T47D (cell line): ENCODE data around the gene NAALADL1.

Experiments
- DNase-seq, 2 experiments: peaks; one replicate each; pipeline versions ENCODE4 v3.0.0 to v3.0.0-alpha.2; 2011 to 2012; ENCODE audit warnings: low read depth in 1 of 2, low spot score in 1 of 2
- JUND ChIP-seq: IDR thresholded peaks from 2 replicates; pipeline ENCODE4 v1.6.1; 2012; ENCODE audit warnings: low read depth
- in situ Hi-C: cut with HindIII; loops from 2 replicates; pipeline ENCODE4 v1.10.0; 2016; ENCODE audit warnings: low sequenced_read_pairs, low pct_unique_long_range_greater_than_20kb

Gene NAALADL1

DNA sequence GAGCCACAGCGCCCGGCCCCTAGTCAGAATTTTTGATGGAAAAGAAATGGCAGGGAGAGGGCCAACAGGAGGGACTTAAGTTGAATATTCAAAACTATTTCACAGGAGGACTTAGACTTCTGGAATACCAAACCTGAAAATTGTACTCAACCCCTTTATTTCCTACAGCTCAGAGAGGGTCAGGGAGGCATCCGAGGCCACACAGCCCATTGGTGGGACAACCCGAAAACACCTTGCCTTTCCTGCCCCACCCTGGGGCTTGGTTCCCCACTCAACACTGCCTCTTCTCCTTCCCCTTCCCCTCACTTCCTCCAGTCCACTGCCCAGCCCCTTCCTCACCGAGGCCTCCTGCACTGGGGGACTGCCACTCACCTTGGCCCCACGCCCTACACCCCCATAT is 1.4 kb downstream of the NAALADL1 start:
- no peak for DNase-seq
- in situ Hi-C loops = no loop called here
- no peak for TF ChIP-seq JUND

DNA sequence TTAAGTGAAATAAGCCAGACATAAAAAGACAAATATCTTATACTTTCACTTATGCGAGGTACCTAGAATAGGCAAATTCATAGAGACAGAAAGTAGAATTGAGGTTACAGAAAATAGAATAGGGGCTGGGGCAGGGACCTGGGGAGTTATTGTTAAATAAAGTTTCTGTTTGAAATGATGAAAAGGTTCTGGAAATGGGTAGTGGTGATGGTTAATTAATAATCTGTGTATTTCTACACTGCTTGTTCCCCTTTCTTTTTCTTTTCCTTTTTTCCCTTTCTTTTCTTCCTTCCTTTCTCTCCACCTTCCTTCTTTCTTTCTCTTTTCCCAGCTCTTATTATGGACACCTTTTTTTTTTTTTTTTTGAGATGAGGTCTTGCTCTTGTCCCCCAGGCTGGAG is 2.8 kb downstream of the NAALADL1 start:
- in situ Hi-C loops = no loop called here
- no peak for TF ChIP-seq JUND
- DNase-seq = no peak

DNA sequence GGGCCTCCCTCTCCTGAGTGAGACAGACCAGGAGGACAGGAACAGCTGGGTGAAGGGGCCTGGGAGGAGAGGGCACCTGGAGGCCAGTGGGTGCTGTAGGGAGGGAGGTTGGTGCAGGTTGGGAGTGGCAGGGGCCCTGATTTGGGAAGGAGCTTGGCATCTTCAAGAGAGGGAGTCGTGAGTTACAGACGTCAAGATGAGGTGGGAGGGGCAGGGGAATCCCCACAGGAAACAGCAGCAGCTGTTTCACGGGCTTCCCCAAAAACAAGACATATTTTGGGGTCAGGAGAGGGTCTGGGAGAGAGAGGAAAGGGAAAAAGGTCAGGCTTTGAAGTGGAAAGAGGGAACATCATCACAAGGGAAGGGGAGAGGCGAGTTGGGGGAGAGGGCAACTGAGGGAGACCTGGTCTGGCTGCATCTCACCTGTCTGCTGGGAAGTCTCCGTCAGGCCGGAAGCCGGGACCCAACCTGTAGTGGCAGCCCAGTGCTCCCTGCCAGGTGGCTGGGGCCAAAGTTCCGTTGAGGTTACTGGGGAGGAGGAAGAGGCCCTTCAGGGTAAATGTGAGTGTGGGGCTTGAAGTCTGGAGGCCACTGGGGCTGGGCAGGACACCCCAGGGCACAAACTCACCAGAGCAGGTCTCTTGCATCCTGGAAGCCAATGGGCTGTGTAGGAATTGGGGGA is 4.4 kb downstream of the NAALADL1 start:
- in situ Hi-C loops = no loop called here
- no peak for TF ChIP-seq JUND
- no peak for DNase-seq

DNA sequence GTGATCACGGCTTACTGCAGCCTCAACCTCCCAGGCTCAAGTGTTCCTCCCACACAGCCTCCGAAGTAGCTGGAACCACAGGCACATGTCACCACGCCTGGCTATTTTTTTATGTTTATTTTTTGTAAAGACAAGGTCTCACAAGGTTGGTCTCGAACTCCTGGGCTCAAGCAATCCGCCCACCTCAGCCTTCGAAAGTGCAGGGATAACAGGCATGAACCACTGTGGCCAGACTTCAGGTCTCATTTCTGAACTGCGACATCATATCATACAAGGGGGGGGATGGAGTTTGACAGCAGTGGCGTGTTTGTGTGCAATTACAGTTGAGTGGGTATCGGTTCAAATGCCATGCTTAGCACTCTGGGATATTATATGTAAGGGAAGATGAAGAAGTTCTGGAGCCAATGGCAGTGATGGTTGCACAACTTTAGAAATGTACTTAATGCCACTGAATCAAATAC is 6.9 kb downstream of the NAALADL1 start:
- in situ Hi-C loops = no loop called here
- no peak for DNase-seq
- TF ChIP-seq JUND = no peak

- in situ Hi-C loops = no loop called here
- DNase-seq = no peak
- no peak for TF ChIP-seq JUND
Measured at GRCh38 chr11:65047581-65048422, 10.6 kb downstream of the NAALADL1 start.

GRCh38 chr11:65045728-65046127 is 12.6 kb downstream of the NAALADL1 start:
- DNase-seq = no peak
- TF ChIP-seq JUND = no peak
- in situ Hi-C loops = no loop called here

GRCh38 chr11:65045061-65045460 is 13.3 kb downstream of the NAALADL1 start:
- no peak for DNase-seq
- in situ Hi-C loops = no loop called here
- no peak for TF ChIP-seq JUND

GRCh38 chr11:65043881-65044501 is 14.4 kb downstream of the NAALADL1 start:
- in situ Hi-C loops = no loop called here
- peak in 1 of 2 experiments; percentile 48 for DNase-seq

GRCh38 chr11:65042891-65043290 is 15.5 kb downstream of the NAALADL1 start:
- in situ Hi-C loops = no loop called here
- DNase-seq = no peak
- TF ChIP-seq JUND = no peak

More at GRCh38 chr11:65043881-65044501, 14.4 kb downstream of the NAALADL1 start:
- TF ChIP-seq JUND = no peak

- TF ChIP-seq JUND = no peak
- in situ Hi-C loops = no loop called here
- peak; percentile 97 to 99 for DNase-seq
Measured at GRCh38 chr11:65040847-65041622, 17.3 kb downstream of the NAALADL1 start, which contains the start of gene SAC3D1. Gene SAC3D1 (plus strand): TSS chr11:65041210. CDS start chr11:65041293, 83 bp downstream.

- no peak for TF ChIP-seq JUND
- in situ Hi-C loops = no loop called here
- no peak for DNase-seq
Measured at GRCh38 chr11:65040520-65040846, 17.9 kb downstream of the NAALADL1 start.

DNA sequence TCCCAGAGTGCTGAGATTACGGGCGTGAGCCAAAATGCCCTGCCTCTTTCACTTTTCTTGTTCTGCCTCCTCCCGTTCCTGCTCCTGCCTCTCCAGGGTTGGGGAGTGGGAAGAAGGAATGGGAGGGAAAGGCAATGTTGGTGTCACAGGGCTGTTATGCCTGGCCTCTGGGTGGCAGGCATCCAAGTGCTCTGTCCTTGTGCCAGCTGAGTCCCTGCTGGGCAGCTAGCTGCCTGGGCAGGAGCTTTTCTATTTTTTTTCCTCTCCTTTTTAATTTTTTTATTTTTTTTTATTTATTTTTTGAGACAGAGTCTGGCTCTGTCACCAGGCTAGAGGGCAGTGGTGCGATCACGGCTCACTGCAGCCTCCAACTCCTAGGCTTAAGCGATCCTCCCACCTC is 21.4 kb downstream of the NAALADL1 start:
- no peak for TF ChIP-seq JUND
- in situ Hi-C loops = no loop called here
- DNase-seq = peak in 1 of 2 experiments; percentile 58
